ENCODE data around the gene CIBAR2.
"Not testable (repeated sequence)": the region's sequence is repeated elsewhere in the genome, so short reads cannot be mapped to it uniquely, and the experiment has no call there.

Gene CIBAR2

DNA sequence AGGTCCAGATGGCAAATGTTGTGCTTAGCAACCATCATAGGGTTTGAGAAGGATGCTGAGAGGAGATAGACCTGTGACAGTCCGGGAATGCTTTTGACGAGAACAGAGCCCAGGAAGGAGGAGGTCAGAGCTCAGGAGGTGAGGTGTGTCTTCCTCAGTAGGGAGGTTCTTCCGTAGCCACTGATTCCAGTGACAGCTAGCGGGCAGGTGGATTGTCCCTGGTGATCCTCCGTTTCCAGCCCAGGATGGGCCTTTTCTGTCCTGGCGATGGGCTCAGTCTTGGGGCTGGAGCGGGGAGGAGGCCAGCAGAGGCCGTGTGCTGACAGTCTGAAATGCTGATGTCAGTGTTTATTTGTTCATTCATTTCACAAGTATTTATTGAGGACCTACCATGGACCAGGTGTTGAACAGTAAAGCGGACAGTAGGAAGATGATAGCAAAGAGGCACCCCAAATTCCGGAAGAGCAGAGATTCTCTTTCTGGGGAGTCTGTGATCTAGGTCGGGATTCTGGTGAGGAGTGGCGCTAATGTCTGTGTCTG, 45.9 kb downstream of the CIBAR2 start:
- no peaks in the 10 kb centered on the region for H3K36me3 ChIP-seq (ENCODE audit: insufficient read depth, low read length)
- peaks cover 12% of the 10 kb centered on the region for H3K4me1 ChIP-seq (ENCODE audit: insufficient read depth, low read length)

DNA sequence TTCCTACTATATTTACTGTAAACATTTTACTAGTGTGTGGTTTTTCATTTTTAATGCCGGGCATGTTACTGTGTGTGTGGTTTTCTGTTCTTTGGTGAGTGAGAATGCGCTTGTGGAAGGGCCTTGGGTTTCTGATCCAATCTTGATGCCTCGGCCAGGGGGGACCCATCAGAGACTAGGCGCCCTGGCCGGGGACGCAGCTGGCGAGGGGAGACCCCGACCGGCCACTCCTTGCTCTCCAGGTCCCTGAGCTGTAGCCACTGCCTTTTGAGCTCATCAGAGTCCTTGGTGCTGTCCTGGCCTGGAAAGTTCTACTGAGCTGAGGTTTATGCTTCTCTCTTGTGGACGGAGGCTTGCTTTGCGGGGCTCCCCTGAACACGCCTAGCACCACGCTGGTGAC, 47.2 kb downstream of the CIBAR2 start:
- H3K36me3 ChIP-seq (ENCODE audit: insufficient read depth, low read length): no peaks in the 10 kb centered on the region
- H3K9me3 ChIP-seq (ENCODE audit: control insufficient read depth, insufficient read depth, low read length): no peaks in the 10 kb centered on the region
- H3K9ac ChIP-seq (ENCODE audit: low read depth, low read length): no peak overlapping the region
- H3K4me1 ChIP-seq (ENCODE audit: insufficient read depth, low read length): peaks cover 12% of the 10 kb centered on the region

More for the DNA sequence above, 45.9 kb downstream of the CIBAR2 start:
- Histone ChIP-seq H3K9me3 (ENCODE audit: control insufficient read depth, insufficient read depth, low read length) (no peaks in the 10 kb centered on the region), H3K9ac (ENCODE audit: low read depth, low read length) (no peak overlapping the region)

DNA sequence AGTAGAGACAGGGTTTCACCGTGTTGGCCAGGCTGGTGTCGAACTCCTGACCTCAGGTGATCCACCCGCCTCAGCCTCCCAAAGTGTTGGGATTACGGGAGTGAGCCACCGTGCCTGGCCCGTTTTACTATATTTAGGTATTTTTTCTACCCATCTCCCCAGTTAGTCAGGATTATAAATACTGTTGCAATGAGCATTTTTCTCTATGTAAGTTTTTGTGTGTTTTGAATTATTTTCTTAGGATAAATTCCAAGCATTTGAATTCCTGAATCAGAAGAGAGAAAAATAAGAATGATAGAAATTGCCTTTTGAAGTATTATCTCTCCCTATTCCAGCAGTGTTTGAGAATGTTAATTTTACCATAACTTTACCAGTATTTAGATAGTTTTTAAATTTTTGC, 48.1 kb downstream of the CIBAR2 start:
- no peaks in the 10 kb centered on the region for H3K36me3 ChIP-seq (ENCODE audit: insufficient read depth, low read length)
- no peaks in the 10 kb centered on the region for H3K9me3 ChIP-seq (ENCODE audit: control insufficient read depth, insufficient read depth, low read length)
- peaks cover 12% of the 10 kb centered on the region for H3K4me1 ChIP-seq (ENCODE audit: insufficient read depth, low read length)
- H3K9ac ChIP-seq (ENCODE audit: low read depth, low read length): no peak overlapping the region

DNA sequence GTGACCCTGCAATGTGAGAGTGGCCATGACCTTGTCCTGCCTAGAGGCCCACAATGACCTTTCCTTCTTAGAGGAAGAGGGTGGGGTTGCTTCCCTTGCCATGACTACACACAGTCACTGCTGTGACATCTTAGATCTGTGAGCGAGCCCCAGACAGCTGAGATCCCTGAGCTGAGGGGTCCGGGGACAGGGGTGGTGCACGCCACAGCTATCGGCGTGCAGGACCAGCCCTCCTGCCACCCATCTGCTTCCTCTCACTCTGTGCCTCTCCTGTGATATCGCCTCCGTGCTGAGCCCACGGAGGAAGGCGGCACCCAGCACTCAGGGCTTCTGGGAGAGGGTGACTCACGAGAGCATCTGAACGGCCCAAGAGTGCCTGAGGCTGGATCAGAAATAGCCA, 49.4 kb downstream of the CIBAR2 start:
- Histone ChIP-seq H3K9ac (ENCODE audit: low read depth, low read length) (no peak overlapping the region), H3K4me1 (ENCODE audit: insufficient read depth, low read length) (peaks cover 12% of the 10 kb centered on the region), H3K9me3 (ENCODE audit: control insufficient read depth, insufficient read depth, low read length) (no peaks in the 10 kb centered on the region), H3K36me3 (ENCODE audit: insufficient read depth, low read length) (no peaks in the 10 kb centered on the region)

DNA sequence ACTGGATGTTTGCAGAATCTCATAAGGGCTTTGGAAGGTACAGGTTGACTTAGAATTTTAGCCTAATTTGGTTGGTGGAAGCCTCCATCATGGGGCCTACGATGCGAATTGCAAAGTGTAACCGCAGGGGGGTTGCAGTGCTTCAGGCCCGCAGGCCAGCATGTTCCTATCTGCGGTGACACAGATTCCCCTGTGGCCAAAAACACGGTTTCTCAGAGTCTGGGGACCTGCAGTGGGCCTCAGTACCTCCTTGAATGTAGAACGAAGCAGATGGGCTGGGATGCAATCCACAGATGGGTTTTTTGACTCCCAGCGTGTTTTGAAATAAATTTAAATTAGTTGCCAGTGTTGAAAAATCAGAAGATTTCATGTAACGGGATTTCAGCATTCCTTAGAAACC, 49.9 kb downstream of the CIBAR2 start:
- Histone ChIP-seq H3K4me1 (ENCODE audit: insufficient read depth, low read length) (peaks cover 12% of the 10 kb centered on the region), H3K9ac (ENCODE audit: low read depth, low read length) (no peak overlapping the region), H3K36me3 (ENCODE audit: insufficient read depth, low read length) (no peaks in the 10 kb centered on the region), H3K9me3 (ENCODE audit: control insufficient read depth, insufficient read depth, low read length) (no peaks in the 10 kb centered on the region)

DNA sequence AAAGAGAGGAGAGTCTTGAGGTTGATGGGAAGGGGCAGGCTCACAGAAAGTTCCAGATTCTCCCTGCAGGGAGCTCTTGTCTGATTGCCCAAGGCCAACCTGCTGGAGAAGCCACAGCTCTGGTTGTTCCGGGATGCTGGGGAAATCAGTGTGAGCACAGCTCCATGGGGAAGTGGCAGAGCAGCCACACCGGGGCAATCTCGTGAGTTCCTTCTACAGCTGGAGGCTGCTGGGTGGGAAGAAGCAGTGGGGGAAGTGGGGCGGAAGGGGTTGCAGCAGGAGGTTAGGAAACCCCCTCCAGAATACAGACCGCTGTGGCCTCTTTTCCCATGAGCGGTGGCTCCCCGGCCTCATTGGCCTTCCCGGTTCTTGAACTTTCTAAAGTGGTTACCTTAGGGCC, 50.7 kb downstream of the CIBAR2 start:
- H3K4me1 ChIP-seq (ENCODE audit: insufficient read depth, low read length): peaks cover 13% of the 10 kb centered on the region

DNA sequence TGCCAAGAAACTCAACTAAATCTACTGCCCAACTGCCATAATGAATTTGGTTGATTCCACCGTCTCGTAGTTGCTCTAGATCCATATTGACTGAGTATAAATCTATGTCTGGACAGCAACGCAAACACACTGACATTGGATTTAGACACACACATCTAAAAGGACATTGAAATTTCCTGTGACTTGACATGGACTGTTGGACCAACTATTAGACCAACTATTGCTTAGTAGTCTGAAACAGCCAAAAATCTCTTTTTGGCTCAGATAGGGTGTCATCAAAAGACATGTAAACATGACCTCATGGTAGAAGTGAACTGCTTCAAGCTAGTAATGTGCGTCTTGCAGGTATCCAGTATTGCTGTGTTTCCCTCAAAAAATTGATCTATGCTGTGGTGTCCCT, 53.4 kb downstream of the CIBAR2 start:
- H3K36me3 ChIP-seq (ENCODE audit: insufficient read depth, low read length): no peaks in the 10 kb centered on the region
- H3K9ac ChIP-seq (ENCODE audit: low read depth, low read length): no peak overlapping the region
- H3K4me1 ChIP-seq (ENCODE audit: insufficient read depth, low read length): peaks cover 16% of the 10 kb centered on the region
- no peaks in the 10 kb centered on the region for H3K9me3 ChIP-seq (ENCODE audit: control insufficient read depth, insufficient read depth, low read length)

More for the DNA sequence above, 50.7 kb downstream of the CIBAR2 start:
- H3K36me3 ChIP-seq (ENCODE audit: insufficient read depth, low read length): no peaks in the 10 kb centered on the region
- H3K9me3 ChIP-seq (ENCODE audit: control insufficient read depth, insufficient read depth, low read length): no peaks in the 10 kb centered on the region
- H3K9ac ChIP-seq (ENCODE audit: low read depth, low read length): no peak overlapping the region

DNA sequence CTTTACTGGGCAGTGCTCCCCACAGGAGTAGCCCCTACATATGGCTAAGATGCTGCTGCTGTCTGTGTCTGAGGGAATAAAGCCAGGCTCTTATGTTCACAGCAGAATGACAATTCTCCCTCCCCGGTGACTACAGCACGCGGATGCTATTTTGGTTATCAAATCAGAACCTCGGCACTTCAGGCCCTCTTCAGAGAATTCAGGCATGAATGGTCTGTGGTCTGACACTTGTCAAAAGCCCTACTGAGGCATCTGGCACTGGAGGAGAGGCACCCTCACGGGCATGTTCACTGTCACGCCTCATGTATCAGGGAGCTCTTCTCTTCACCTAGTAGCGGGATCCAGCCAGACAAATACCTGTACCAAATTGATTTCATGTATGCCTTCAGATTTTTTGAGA, 54.3 kb downstream of the CIBAR2 start:
- Histone ChIP-seq H3K9me3 (ENCODE audit: control insufficient read depth, insufficient read depth, low read length) (no peaks in the 10 kb centered on the region), H3K36me3 (ENCODE audit: insufficient read depth, low read length) (no peaks in the 10 kb centered on the region), H3K9ac (ENCODE audit: low read depth, low read length) (no peak overlapping the region), H3K4me1 (ENCODE audit: insufficient read depth, low read length) (peaks cover 16% of the 10 kb centered on the region)

DNA sequence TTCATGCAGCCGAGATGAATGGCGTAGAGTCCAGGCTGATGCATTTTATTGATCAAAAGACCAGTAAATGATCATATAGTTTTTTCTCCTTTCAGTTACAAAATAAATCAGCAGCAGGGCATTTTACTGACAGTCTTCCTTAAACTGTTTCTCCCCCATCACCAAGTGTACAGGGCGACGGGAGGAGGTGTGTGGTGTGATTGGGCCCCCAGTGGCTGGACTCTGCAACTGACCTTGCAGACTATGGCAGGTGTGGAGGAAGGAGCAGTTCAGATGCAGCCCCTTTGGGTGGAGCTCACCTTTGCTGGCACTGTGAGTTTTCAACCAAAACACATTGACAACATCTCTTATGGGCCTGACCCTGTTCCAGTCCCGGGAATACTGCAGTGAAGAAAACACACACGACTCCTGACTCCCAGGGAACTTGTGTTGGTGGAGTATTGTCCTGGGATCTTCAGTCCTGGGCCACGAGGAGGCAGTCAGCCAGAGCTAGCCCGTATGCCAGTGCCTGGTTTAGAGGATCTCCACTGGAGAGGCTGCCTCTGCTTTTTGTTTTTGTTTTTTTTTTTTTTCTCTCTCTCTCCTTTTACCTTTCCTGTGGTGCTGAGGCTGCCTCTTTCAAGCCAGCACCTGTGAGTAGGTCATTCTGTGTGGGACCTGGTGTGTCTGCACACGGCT, 54.9 kb downstream of the CIBAR2 start:
- H3K4me1 ChIP-seq (ENCODE audit: insufficient read depth, low read length): peaks cover 10% of the 10 kb centered on the region
- no peaks in the 10 kb centered on the region for H3K9me3 ChIP-seq (ENCODE audit: control insufficient read depth, insufficient read depth, low read length)
- no peaks in the 10 kb centered on the region for H3K36me3 ChIP-seq (ENCODE audit: insufficient read depth, low read length)
- no peak overlapping the region for H3K9ac ChIP-seq (ENCODE audit: low read depth, low read length)

DNA sequence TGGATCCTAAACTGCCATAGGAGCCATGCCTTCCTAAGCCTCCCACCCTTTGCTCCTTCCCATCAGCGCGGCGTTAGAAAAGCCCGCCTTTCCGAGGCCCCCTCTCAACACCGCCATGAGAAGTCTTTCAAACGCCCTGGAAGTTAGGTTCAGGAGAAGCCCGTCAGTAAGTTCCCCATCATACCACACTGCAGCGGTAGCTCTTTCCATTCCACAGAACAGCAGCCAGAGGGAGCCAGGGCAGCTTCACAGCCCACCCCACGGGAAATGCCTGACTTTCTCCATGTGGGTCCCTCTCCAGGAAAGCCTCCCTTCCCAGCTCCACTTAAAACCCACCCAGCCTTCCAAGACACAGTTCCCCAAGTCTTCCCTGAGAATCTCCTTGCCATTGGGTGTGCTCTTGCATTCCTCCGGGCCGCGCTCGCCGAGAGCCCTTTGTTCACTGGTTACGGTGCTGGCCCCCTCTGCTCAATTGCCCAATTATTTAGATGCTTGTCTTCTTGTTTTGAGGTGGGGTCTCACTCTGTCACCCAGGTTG, 56.0 kb downstream of the CIBAR2 start:
- H3K4me1 ChIP-seq (ENCODE audit: insufficient read depth, low read length): 0 out of 2 replicates have a peak, but pooled peaks cover 4% of the 10 kb centered on the region
- H3K9ac ChIP-seq (ENCODE audit: low read depth, low read length): no peak overlapping the region
- H3K36me3 ChIP-seq (ENCODE audit: insufficient read depth, low read length): no peaks in the 10 kb centered on the region

DNA sequence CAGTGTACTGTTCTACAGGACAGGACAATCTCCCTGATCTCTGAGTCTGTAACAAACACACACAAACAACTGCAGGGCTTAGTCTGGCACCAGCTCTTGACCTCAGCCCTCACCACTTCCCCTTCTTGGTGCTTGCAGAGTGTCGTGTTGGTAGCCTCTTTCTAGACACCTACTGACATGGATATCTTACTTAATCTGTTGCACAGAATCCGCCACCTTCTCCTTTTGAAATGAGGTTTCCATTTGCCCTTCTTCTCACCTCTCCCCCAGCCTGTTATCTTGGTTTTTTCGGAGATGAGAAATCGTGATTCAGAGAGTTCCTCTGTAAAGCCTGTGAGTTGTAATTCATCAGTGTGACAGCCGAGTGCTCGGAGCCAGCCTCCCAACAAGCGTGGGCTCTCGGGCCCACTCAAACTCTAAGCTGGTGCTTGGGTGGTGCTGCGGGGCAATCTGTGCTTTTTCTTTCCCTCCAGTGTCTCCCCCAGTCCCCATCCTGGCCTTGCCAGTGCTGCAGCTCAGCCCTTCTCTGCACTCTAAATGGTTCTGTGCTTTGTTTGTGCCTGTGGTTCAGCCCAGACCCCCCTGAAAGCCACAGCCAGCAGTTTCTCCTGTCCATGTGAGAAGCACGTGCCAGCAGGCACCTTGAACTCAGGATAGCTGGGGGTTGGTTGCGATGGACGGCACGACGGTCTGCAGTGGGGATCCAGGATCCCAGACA, 56.6 kb downstream of the CIBAR2 start:
- Histone ChIP-seq H3K36me3 (ENCODE audit: insufficient read depth, low read length) (no peaks in the 10 kb centered on the region), H3K4me1 (ENCODE audit: insufficient read depth, low read length) (peaks cover 4% of the 10 kb centered on the region; the same call in 1 of the 2 replicates), H3K9ac (ENCODE audit: low read depth, low read length) (no peak overlapping the region), H3K9me3 (ENCODE audit: control insufficient read depth, insufficient read depth, low read length) (no peaks in the 10 kb centered on the region)

More for the DNA sequence above, 56.0 kb downstream of the CIBAR2 start:
- H3K9me3 ChIP-seq (ENCODE audit: control insufficient read depth, insufficient read depth, low read length): no peaks in the 10 kb centered on the region

DNA sequence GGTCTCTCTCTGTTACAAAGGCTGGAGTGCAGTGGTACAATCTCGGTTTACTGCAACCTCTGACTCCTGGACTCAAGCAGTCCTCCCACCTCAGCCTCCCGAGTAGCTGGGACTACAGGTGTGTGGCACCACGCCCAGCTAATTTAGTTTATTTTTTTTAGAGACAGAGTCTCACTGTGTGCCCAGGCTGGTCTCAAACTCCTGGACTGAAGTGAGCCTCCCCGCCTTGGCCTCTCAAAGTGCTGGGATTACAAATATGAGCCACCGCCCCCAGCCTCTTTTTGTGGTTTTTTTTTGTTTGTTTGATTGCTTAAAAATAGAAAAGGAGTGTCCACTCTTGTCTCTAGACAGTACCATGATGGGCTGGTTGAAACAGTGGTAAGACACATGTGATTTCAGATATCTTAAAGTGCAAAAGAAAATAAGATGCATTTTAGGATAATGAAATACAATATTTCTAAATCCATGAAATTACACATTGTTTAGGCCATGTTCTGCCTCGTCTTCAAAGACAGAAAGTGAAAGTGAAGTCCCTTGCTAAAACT, 57.3 kb downstream of the CIBAR2 start:
- Histone ChIP-seq H3K9me3 (ENCODE audit: control insufficient read depth, insufficient read depth, low read length) (no peaks in the 10 kb centered on the region), H3K9ac (ENCODE audit: low read depth, low read length) (no peak overlapping the region), H3K4me1 (ENCODE audit: insufficient read depth, low read length) (peaks cover 4% of the 10 kb centered on the region; the same call in 1 of the 2 replicates), H3K36me3 (ENCODE audit: insufficient read depth, low read length) (no peaks in the 10 kb centered on the region)

DNA sequence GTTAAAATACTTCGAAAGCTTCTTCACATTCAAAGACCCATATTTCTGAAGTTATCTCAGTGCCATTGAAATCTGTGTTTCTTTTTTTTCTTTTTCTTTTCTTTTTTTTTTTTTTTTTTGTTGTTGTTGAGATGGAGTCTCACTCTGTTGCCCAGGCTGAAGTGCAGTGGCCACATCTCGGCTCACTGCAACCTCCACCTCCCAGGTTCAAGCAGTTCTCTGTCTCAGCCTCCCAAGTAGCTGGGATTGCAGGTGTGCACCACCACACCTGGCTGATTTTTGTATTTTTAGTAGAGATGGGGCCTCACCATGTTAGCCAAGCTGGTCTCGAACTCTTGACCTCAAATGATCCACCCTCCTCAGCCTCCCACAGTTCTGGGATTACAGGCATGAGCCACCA, 58.0 kb downstream of the CIBAR2 start:
- H3K36me3 ChIP-seq (ENCODE audit: insufficient read depth, low read length); H3K9me3 ChIP-seq (ENCODE audit: control insufficient read depth, insufficient read depth, low read length); H3K4me1 ChIP-seq (ENCODE audit: insufficient read depth, low read length); H3K9ac ChIP-seq (ENCODE audit: low read depth, low read length): not testable (repeated sequence)

DNA sequence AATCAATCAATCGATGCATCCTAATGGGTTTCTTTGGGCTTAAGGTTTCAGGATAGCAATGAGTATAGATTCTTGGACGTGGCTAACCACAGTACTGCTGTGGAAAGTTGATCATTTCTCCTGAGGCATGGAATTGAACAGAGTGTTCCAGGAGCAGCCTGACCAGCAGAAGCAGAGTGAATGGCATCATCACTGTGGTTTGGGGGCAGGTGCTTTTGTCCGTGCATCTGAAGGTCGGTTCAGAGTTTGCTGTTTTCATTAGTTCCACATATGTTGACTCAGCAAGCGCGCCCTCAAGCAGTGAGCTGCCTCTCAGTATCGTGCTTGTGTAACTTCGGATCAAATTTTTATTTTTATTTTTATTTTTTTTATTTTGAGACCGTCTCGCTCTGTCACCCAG, 59.7 kb downstream of the CIBAR2 start:
- H3K9ac ChIP-seq (ENCODE audit: low read depth, low read length): no peak overlapping the region
- H3K36me3 ChIP-seq (ENCODE audit: insufficient read depth, low read length): no peaks in the 10 kb centered on the region
- H3K4me1 ChIP-seq (ENCODE audit: insufficient read depth, low read length): peaks cover 4% of the 10 kb centered on the region; the same call in 1 of the 2 replicates
- no peaks in the 10 kb centered on the region for H3K9me3 ChIP-seq (ENCODE audit: control insufficient read depth, insufficient read depth, low read length)

Data from ES-I3 (cell line).